ENCODE results near the gene SEMA4G.

GRCh38 chr10:100934084-100934659 is 35.1 kb upstream of the SEMA4G start:
- TF ChIP-seq CTCF (conservative IDR thresholded peaks at IDR 0.05; ENCODE audit: low read depth in 2 of 2) (peak; percentile 64 to 81), POLR2AphosphoS5 (IDR thresholded peaks at IDR 0.05; ENCODE audit: low read depth) (no peak), EZH2 (IDR thresholded peaks at IDR 0.05; ENCODE audit: low read depth, unreplicated experiment) (no peak), NANOG (IDR thresholded peaks at IDR 0.05; ENCODE audit: borderline replicate concordance) (no peak), CREB1 (CRISPR knock-in tag; IDR thresholded peaks at IDR 0.05; ENCODE audit: low read depth) (no peak), REST (IDR thresholded peaks at IDR 0.05; ENCODE audit: unreplicated experiment) (no peak), EZH2phosphoT487 (IDR thresholded peaks at IDR 0.05; ENCODE audit: unreplicated experiment) (no peak), ZNF462 (CRISPR knock-in tag; IDR thresholded peaks at IDR 0.05) (no peak), ETS1 (IDR thresholded peaks at IDR 0.05) (no peak), ZNF331 (CRISPR knock-in tag; IDR thresholded peaks at IDR 0.05; ENCODE audit: low read depth) (no peak), ZNF114 (CRISPR knock-in tag; IDR thresholded peaks at IDR 0.05) (no peak), JUNB (IDR thresholded peaks at IDR 0.05; ENCODE audit: unreplicated experiment) (no peak), STAT1 (IDR thresholded peaks at IDR 0.05; ENCODE audit: unreplicated experiment) (no peak)
